Testis (tissue), 2 donors: Measurements from ENCODE around the gene ABCG1.

Source experiments
- CTCF ChIP-seq, 3 experiments: fragments of 450-650 bp in 2 of 3; fragments of 200-600 bp in 1 of 3; sonication (generic) in 1 of 3; IDR thresholded peaks; one replicate each; pipeline ENCODE4 v1.5.1; 2016 to 2019; ENCODE audit warnings: antibody characterized with exemption in 3 of 3, mild to moderate bottlenecking in 2 of 3, moderate library complexity in 1 of 3
- POLR2A ChIP-seq: fragments of 450-650 bp; IDR thresholded peaks from one replicate; pipeline ENCODE4 v1.6.1; 2017; ENCODE audit warnings: antibody characterized with exemption, mild to moderate bottlenecking, moderate library complexity

GRCh38 chr21:42199868-42200463 lies 19.0 kb upstream of the ABCG1 start:
- no peak for TF ChIP-seq POLR2A
- no peak for TF ChIP-seq CTCF (IDR thresholded peaks at IDR 0.05)
